CMK (cell line): ENCODE data around the gene FOXN3.

ENCODE experiments used
- DNase-seq: peaks from one replicate; pipeline ENCODE4 v3.0.0-alpha.2; 2010; ENCODE audit warnings: low read depth

Gene FOXN3

DNA sequence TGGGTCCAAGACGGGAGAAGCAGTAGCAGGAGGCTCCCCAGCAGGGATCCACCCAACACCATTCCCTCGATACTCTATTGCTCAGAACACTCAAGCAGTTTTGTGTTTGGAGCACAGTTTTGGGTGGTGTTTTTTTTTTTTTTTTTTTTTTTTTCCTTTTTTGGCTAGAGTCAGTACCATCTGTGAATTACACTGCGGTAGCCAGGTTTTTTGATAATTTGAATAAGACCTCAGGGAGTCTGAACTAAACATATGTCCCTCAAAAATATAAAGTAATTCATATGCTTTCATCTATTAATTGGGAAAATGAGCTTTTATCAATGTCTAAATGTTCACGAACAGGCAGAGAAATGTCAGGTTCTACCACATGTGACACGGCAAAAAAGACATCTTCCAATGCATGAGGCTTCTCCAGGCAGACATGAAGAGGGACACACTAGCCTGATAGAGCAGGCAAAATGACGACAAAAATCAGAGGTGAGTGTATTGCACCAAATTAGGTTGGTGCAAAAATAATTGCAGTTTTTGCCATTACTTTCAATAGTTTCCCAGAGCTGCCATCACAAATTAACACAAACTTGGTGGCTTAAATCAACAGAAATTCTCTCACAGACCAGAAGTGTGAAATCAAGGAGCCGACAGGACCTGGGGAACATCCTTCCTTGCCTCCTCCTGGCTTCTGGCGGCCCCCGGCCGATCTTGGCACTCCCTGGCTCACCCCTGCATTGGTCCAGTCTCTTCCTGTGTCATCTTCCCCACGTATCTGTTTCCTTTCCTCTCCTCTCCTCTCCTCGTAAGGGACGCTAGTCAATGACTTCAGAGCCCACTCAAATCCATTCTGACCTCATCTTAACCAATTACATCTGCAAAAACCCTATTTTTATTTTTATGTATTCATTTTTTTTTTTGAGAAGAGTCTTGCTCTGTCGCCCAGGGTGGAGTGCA is 33.9 kb downstream of the FOXN3 start:
- DNase-seq = no peak

DNA sequence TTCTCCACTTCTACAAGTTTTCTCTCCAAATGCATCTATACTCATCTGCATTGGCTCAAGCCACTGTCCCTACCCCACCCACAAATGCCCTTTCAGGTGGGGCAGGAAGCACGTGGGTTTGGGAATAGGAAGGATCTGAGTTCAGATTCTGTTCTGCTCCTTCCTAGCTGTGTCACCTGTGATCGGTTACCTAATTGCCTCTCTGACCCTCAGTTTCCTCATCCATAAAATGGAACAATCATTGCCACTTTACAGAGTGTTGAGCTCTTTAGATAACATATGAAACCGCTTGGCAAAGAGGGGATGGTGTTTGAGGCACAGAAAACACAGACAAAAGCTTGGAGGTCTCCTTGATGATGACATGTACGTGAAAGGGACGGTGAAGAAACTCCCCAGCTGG is 34.5 kb downstream of the FOXN3 start:
- no peak for DNase-seq

DNA sequence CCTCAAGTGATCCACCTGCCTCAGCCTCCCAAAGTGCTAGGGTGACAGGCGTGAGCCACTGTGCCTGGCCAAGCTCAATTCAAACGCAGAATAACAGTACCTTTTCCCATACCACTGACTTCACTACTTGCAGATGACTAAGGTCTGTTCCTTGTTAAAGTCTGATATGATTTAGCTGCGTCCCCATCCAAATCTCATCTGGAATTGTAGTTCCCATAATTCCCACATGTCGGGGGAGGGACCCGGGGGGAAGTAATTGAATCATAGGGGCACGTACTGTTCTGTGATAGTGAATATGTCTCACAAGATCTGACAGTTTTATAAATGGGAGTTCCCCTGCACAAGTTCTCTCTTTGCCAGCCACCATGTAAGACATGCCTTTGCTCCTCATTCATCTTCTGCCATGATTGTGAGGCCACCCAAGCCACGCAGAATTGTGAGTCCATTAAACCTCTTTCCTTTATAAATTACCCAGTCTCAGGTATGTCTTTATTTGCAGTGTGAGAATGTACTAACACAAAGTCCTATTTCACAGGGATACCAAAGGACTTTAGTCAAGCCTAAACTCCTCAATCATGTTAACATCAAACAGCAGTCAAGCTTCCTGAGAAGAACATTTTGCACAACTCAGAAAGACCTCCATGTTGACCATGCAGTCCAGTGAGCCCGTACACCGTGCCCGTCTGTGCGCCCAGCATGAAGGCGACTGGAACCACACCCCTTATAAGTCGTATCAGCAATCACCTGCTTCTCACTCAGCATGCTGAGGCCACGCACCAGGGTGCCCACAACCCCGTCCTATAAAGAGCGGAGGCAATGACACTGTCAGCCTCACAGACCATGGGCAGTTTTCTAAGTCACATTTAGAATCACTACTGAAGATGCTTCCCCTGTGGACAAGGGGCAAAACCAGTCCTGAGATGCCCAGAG is 36.9 kb downstream of the FOXN3 start:
- no peak for DNase-seq

DNA sequence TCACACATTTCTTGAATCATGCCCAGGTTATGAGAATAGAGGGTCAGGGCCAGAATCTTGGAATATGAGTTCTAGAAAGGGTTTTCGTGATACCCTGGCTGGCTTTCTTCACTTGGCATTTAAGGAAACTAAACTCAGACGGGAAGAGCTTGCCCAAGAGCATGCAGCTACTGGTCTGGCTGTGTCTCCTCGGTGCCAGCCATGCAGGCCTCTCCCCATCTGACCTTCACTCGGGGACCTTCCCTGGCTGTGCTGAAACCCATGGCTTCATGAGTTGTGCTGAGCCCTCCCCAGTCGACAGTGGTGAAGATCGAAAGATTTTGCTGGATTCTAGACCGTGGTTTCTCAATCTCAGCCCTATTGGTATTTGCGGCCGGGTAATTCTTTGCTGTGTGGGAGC is 38.0 kb downstream of the FOXN3 start:
- DNase-seq = no peak

DNA sequence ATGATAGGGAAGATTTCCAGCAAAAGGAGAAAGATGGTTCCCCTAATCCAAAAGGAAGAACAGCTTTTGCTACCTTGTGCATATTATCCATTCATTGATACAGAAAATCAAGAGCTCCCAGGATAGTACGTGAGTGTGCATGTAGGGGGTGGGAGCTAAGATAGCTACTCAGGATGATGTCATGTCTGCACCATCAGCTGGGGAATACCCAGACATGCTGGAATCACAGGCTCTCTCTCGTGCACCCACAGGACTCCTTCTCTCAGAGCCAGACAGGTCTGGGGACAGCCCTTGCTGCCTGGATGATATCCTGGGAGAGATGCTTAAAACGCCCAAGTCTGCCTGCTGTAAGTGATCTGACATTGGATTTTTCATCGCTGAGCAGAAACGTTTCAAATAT is 38.9 kb downstream of the FOXN3 start:
- DNase-seq = no peak

DNA sequence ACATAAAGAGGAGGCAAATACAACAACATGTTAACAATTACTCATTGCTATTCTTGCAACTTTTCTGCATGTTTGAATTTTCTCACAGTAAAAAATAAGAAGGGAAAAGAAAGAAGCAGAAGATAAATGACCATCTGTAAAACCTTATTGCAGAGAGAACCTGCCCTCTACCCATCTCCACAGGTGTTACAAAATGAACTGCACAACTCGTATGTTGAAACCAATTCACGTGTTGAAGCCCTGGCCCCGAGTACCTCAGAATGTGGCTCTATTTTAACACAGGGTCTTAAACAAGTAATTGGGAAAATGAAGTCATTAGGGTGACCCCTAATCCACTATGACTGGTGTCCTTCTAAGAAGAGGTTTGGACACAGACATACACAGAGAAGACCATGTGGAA is 39.5 kb downstream of the FOXN3 start:
- no peak for DNase-seq

DNA sequence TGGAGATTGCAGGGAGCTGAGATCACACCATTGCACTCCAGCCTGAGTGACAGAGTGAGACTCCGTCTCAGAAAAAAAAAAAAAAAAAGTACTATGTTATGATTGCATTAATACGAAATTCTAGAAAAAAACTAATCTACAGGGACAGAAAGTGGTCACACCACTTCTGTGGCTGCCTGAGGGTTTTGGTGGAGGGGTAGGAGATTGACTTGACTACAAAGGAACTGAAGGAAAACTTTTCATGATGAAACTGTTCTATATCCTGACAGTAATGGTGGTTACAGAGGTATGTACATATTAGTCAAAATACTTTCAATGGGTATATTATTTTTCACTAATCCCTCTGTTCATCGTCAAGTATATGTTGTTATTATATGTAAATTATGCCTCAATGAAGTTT is 42.1 kb downstream of the FOXN3 start:
- DNase-seq = no peak

DNA sequence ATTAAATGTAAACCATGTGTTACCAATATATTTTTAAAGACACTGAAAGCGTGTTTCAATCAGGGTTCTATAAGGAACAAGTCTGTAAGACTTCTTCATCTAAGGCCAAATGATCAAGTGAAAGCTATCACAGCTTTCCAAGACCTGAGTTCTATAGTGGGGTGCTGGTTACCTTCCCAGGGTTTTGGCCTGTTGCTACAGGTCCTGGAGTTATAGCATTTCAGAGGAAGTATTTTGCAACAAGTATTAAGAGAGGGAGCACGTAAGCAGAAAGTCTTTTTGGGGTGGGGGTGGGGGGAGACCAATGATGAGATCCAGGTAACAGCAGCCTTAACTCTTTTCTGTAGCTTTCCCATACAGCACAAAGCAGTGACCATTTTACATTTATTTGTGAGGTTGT is 43.8 kb downstream of the FOXN3 start:
- no peak for DNase-seq

DNA sequence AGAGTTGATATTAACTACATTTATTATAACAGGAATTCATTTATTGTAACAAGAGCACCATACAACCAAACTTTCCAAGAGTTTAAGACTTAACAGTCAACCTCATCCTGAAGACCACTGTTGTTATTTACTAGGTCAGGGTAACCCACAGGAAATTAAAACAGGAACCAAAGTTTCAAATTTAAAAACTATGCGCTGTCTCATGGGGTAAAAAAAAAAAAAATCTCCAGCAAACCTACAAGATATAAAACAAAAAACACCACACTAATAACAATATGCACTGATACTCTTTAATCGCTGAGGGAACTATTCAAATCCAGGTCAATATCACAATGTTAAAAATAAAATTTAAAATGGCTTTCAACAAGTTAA is 44.5 kb downstream of the FOXN3 start:
- DNase-seq = no peak

DNA sequence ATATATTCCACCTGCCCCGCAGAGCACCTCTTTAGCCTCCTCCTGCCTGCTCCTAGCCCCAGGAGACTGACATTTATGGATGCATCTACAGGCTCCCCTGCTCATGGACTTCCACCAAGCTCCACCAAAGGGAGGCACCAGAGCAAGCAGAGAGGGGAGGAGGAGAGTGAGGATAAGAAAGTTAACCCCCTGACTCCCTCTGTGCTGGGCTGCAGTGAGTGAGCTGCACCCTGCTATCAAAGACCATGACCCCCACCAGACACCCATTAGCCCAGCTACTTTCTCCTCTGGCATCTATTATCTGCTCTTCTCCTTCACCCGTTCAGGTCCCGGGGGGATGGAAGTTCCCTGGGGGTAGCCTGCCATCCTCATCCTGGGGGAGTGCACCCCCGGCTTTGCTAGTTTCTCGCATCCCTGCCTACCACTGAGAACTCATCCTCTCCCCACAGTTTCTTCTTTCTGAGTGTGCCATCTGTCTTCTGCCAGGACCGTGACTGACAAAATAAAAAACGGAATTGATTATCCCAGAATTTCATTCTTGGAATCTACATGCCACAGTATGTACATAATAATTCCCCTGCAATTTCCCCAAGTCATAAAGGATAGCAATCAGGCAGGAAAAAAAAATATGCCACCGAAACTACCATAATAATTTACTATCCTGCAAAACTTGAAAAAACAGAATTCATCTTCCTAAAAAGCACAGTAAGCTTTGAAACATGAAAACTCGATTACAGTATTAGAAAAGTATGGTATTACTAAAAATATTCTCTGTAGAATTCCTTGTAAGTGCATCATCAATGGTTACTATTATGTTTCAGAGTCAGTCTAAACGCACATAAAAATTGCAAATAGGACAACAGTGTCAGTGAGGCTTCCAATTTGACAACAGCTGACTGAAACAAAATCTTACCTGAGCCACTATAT is 45.2 kb downstream of the FOXN3 start:
- DNase-seq = no peak

DNA sequence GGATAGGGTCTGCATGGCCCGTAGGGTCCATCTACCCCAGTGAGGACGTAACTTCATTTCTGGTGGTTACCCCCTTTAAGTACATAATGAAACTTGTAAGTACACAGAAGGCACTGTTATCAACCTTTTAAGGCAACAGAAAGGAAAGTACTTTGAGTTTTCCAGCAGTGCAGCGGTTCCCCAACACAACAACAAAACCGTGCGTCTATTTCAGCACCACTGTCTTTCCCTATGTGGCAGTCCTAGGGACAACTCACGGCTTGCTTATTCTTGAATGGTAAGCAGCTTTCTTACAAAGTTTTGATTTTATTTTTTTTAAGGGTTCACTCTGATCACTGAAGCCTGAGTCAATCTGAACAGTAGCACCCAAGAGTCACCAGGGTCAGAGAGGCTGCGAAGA is 46.3 kb downstream of the FOXN3 start:
- DNase-seq = no peak

DNA sequence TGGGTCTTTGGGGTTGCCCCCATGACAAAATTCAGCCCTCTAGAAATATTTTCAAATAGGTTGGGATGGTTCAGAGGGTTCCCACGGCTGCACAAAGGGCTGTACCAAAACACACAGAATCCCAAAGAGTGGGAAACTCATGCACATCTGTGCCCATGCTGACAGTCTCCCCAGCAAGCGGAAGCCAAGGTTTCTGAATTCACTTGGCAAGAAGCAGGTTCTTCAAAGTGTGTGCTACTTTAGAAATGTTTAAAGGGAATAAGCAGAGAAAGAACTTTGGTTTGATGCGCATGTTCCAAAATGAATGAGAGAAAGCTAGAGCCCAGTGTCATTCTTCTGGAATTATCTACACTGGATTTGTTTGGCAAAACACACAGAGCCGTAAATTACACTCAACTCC is 46.7 kb downstream of the FOXN3 start:
- no peak for DNase-seq

DNA sequence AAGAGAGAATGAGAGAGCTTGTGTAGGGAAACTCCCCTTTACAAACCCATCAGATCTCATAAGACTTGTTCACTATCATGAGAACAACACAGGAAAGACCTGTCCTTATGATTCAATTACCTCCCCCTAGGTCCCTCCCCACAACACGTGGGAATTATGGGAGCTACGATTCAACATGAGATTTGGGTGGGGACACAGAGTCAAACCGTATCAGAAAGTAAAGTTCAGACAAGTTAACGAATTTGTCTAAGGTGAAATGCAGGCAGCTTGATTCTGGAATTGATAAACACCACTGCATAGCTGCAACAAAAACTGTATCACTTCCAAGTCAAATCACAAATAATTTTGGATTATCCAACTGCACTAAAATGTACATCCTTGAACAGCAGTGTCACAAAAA is 47.4 kb downstream of the FOXN3 start:
- no peak for DNase-seq

DNA sequence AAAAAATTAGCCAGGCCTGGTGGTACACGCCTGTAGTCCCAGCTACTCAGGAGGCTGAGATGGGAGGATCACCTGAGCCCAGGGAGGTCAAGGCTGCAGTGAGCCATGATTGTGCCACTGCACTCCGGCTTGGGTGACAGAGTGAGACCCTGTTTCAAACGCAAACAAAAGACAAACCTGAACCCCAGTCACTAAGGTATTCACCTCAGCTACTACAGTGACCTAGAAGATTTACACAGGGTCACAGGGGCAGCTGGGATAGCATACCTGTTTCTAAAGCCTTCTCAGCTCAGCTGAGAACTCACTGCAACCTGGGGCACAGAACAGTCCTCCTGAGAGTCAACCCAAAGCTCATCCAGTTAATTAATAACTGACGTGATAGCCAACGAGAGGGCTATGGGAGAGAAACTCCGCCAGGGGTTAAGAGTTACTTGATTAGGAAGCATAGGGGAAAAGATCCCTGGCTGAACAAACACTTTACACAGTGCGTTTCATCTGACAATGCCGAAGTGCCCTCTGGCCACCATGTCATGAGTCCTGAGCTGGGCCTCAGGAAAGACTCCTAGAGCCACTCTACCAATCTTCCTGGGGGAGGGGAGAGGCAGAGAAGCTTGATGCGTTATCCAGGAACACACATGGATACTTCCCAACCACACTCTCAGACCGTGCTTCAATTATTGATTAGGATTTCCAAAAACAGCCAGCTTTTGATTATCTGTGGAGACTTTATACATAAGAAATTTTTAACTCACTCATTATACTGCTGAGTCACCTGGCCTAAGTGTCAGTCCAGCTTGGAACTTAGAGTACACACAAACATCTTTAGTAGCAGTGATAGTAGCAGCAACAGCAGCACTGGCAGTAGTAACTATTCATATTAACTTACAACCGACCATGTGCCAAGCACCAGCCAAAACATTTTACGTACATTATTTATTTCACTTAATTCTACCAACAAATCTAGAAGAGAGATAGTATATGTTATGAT is 48.2 kb downstream of the FOXN3 start:
- DNase-seq = no peak

DNA sequence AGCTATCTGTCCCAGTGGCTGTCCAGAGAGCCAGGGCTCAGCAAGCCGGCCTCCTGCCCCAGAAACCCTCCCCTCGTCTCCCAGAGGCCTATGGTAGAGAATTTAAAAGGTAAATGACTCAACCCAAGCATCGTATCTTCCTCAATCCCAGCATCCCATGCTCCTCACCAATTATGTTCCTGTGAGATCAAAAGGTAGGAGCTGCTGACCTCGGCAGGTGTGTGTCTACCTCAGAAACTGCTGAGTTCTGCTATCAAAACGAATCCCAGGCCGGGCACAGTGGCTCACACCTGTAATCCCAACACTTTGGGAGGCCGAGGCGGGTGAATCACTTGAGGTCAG is 49.3 kb downstream of the FOXN3 start:
- no peak for DNase-seq

DNA sequence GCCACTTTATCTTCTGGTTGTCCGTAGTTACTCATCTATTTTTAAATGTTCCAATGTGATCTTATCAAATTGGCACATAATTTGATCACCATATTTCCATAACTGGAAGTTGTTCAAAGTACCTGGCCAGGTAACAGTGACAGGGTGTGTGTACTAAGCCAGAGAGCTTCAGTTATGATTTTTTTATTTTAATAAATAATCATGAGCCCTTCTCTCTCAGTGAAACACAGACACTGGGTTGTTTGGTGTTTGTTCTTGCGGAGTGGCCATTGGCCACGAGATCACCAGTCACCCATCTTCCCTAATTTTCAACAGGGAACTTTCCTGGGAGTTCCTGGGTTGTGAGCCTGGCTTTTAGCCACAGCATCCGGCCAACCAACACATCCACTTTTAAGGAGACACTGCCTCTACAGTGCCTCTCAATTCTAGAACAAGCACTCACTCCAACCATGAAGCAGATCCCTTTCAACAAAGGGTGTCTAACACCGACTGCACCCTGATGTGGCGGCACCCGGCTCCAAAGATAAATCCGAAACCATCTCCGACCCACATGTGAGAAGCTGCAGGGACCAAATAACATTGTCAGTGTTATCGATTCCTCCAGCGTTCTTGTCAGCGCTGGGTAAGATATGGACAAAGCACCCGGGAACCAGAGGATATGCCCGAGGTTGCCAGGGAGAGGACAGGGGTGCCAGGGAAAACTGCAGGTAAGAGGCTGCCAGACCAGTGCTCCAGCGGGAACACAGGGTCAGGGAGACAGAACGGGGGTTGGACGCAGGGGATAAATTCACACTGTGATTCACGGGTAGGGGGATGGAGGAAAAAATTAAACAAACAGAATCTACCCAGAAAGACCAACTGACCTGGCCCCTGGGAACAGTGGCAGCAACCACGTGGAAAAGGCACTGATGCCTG is 49.9 kb downstream of the FOXN3 start:
- DNase-seq = no peak

DNA sequence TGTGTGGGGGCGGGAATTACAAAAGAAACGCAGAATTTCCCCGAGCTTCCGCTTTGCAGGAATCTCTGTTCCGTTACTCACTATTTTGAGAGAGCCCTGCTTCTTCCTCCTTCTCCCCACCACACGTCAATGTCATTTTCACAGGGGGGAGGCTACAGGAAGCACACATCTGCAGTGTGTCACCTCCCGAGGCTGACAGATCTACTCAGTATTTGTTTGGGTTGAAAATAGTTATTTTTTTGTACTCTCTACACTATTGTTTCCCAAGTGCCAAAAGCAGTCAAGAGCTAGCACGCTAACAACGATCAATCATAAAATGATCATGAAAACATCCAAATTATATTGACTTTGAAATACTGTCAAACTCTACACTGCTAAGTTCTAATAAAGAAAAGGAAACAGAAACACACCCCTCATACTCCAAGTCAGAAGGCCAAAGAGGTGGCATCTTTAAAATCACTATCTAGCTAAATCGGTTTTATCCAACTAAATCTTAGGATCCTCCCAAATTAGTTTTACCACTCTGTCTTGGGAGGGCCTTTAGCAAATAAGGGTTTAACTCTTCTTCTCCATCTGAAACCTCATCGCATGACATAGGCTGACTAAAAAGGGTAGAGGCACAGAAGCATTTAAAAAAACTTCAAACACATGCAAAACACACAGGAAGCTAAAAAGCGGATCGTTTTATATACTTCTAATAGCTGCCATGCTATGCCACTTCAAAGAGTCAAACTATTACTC is 51.8 kb downstream of the FOXN3 start:
- peak; percentile 30 for DNase-seq

DNA sequence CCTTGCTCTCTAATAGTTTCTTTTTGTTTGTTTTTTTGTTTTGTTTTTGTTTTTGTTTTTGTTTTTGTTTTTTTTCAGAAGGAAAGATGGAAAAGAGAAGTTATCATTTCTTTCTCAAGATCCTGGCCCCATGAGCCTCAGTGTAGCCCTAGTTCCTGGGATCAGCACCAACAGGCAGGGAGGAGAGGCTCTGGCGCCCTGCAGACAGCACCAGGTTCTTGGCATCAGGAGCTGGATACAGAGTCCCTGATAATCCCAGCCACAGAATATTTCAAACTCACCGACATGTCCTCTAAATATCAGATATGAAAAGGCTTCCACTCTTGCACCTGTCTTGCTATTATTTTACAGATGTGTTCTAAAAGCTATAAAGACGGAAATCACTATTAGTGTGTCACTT is 52.7 kb downstream of the FOXN3 start:
- no peak for DNase-seq

DNA sequence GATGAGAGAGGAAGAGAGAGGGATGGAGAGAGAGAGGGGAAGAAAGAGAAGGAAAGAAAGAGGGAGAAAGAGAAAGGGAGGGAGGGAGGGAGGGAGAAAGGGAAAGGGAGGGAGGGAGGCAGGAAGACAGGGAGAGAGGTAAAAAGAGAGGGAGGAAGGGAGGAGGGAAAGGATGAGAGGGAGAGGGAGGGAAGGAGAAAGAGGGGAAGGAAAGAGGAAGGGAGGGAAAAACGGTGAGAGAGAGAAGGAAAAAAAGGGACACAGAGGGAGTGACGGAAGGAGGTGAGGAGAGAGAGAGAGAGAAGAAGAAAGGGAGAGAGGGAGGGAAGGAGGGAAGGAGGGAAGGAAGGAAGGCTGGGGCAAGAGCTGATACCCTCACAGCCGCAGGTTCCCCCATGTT is 56.8 kb downstream of the FOXN3 start:
- no peak for DNase-seq
